Sigmoid colon (tissue), 4 donors: ENCODE data around the gene RAB26.

Experiments used
- CTCF ChIP-seq, 4 experiments: fragments of 450-650 bp in 3 of 4; fragments of 200-600 bp in 1 of 4; IDR thresholded peaks; one replicate each; pipeline ENCODE4 v1.5.1; 2016 to 2019; ENCODE audit warnings: antibody characterized with exemption in 4 of 4, mild to moderate bottlenecking in 3 of 4, moderate library complexity in 2 of 4
- EP300 ChIP-seq, 4 donors: sonication (generic); formaldehyde crosslinking; IDR thresholded peaks; one replicate each; pipeline ENCODE4 v1.6.1; 2017; ENCODE audit warnings: antibody characterized with exemption in 4 of 4
- POLR2A ChIP-seq, 2 donors: fragments of 450-650 bp; IDR thresholded peaks; one replicate each; pipeline ENCODE4 v1.6.1; 2016; ENCODE audit warnings: antibody characterized with exemption in 2 of 2, mild to moderate bottlenecking in 2 of 2, moderate library complexity in 2 of 2
- POLR2AphosphoS5 ChIP-seq, 4 donors: sonication (generic); formaldehyde crosslinking; IDR thresholded peaks; one replicate each; pipeline ENCODE4 v1.6.1; 2017; ENCODE audit warnings: antibody characterized with exemption in 4 of 4

GRCh38 chr16:2186505-2186904 lies 38.1 kb downstream of the RAB26 start:
- TF ChIP-seq CTCF (IDR thresholded peaks at IDR 0.05) (no peak), POLR2A (IDR thresholded peaks at IDR 0.05) (no peak), POLR2AphosphoS5 (IDR thresholded peaks at IDR 0.05) (no peak), EP300 (IDR thresholded peaks at IDR 0.05) (no peak)
